Measurements from ENCODE around the gene TNFRSF17.

- TF ChIP-seq CTCF (IDR thresholded peaks at IDR 0.05; ENCODE audit: borderline replicate concordance, extremely low read depth, low read length, poor library complexity, severe bottlenecking) (no peak), EZH2 (IDR thresholded peaks at IDR 0.05; ENCODE audit: borderline replicate concordance, low read depth, low read length, severe bottlenecking) (no peak)
Observed at GRCh38 chr16:11977376-11978041, 12.5 kb downstream of the TNFRSF17 start.
